Measurements from ENCODE around the gene LMX1B.
"Not testable (repeated sequence)": the region's sequence is repeated elsewhere in the genome, so short reads cannot be mapped to it uniquely, and the experiment has no call there.

Gene LMX1B

DNA sequence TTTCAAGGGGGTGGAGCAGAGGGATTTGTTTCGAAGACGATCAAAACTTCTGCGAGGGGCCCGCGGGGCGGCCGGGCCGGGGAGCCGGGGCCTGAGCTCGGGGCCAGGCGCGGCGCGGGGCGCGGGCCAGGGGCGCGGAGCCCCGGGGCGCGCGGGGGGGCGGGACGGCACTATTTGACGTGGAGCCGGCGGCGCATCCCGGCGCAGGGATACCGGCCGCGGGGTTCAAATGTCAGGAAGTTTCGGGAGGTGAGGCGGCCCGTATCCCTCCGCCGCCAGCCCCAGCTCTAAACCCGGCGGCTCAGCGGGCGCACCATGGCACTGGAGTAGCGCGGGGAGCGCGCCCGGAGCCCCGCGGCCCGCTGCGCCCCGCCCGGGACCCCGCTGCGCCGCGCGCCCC is at the start of gene LMX1B:
LMX1B (plus strand) TSS at position 278 of the 400 bp plus-strand sequence. CDS start 522 bp downstream, outside the sequence.
- DNase-seq, result peak in 1 of 51 donors; percentile 7

GRCh38 chr9:126564128-126564527 is 49.6 kb upstream of the LMX1B start:
- no peak for DNase-seq

- DNase-seq, result no peak
Observed at GRCh38 chr9:126564716-126565115, 49.0 kb upstream of the LMX1B start.

- no peak for DNase-seq
Observed at GRCh38 chr9:126565336-126566128, 48.2 kb upstream of the LMX1B start.

DNA sequence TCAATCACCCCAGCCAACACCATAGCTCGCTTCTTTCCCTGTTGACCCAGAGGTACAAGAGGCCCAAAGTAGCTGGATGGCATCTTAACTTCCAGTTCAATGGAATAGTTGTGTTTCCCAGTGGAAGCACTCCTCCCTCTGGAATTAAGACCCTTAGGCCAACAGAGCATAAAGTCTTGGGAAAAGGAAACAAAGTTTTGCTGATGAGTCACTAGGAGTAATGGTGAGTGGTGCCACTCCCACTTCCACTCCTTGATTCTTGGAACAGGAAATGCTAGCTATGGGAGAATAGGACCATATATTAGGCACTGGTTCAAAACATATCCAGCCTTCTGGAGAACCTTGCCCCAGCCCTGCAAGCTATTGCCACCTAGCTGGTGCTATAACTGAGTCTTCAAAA is 44.7 kb upstream of the LMX1B start:
- no peak for DNase-seq

GRCh38 chr9:126578029-126578428 is 35.7 kb upstream of the LMX1B start:
- DNase-seq, result no peak

DNA sequence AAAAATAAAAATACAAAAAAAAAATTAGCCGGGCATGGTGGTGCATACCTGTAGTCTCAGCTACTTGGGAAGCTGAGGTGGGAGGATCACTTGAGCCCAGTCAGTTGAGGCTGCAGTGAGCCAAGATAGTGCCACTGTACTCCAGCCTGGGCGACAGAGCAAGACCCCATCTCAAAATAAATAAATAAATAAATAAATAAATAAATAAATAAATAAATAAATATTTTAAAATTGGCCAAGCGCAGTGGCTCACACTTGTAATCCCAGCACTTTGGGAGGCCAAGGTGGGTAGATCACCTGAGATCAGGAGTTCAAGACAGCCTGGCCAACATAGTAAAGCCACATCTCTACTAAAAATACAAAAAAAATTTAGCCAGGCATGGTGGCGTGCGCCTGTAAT is 33.4 kb upstream of the LMX1B start:
- DNase-seq, result not testable (repeated sequence)

GRCh38 chr9:126581893-126582292 is 31.8 kb upstream of the LMX1B start:
- no peak for DNase-seq

DNA sequence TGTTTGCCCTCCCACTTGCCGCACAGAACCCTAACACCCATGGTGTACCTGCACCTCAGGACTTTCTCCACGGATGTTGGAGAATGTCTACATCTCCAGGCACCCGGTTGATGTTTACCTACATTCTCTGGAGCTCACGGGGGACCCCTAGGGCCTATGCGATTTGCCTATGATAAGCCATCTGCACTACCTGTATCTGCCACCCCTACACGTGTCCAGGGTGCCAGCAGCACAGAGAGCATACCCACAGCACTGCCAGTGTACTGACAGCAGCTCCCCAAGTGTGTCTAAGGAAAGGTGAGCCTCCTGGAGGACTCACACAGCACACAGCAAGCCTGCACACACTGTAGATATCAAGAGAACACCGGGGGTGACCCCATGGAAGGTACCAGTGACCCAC is 31.3 kb upstream of the LMX1B start:
- no peak for DNase-seq

DNA sequence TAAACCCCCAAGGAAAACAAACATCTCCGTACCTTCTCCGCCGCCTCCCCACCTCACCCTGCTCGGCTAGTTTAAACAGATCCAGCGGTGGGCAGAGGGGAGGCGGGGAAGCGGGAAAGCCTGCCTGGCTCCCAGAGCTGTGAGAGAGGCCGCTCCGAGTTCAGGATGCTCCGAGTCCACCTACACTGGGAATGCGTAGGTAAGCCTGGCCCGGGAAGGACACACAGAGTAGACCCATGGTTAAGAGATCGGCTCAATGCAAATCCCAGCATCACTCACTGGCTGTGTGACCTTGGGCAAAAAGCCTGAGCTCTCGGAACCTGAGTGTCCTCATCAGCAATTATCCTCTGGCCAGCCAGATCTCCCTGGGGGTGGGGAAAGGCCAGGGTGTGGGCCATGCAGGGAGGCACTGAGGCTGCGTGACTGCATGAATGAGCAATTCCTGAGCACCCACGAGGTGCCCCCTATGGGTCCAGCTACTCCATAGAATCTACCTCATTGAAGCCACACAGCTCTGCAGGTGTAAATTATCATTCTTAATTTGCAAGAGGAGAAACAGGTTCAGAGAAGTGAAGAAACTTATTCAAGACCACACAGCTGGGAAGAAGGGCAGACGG is 30.5 kb upstream of the LMX1B start:
- no peak for DNase-seq

- no peak for DNase-seq
Observed at GRCh38 chr9:126584611-126585010, 29.1 kb upstream of the LMX1B start.

DNA sequence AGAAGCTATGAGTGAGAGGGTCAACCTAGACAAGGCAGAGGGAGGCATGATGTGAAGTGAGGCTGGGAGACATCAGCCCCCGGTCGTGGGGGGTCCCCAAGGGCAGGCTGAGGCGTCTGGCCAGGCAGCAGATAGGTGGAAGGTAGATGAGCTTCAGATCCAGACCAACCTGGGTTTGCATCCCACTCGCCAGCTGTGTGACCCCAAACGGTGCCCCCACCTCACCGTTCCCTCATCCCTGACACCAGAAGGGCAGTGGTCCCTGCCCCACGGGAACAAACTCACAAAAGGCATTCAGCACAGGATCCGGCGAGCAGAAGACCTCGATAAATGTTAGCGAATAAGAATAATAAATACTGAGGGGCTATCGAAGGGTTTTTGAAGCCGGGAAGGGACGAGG is 27.5 kb upstream of the LMX1B start:
- no peak for DNase-seq

DNA sequence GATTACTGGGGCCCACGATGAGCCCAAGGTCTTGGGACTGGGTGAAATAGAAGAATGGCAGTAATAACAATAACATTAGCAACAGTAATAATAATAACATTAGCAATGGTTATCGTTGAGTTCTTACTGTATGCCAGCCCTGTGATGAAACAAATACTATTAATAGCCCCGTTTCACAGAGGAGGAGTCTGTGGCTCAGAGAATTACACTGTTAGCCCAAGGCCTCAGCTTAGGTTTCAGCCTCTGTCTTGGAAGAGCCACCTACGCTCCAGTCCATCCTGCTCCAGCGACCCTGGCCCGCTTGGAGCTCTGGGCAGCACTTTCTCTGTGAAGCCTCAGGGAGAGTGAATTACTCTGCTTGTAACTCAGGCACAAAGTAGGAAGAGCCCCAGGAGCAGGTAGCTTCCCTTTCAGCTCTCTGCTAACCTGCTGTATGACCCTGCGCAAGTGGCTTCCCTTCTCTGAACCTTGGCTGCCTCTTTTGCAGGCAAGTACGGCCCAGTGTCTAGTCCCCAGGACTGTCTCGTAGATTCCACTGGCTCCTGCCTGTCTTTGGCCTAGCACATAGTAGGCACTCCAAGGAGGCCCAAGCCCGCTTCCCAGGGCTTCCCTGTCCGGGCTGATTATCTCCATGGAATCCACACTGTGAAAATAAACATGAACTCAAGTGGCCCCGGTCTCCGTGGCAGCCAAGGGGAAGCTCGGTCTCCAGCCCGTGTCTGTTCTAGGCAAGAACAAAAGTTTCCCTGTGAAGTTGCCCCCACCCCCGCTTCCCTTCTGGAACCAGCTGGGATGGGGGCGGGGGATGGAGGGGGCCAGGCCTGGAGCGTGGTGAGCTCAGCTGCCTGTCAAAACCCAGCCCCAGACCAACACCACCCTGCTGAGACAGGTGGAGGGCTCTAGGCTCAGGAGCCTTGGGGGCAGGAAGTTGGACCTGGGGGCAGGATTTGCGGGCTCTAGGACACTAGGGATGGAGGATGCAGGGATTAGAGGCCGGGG is 26.2 kb upstream of the LMX1B start:
- DNase-seq, result peak in 46 of 51 donors; percentile 5 to 87 (median 62)

GRCh38 chr9:126588491-126589168 is 25.1 kb upstream of the LMX1B start:
- DNase-seq, result no peak

DNA sequence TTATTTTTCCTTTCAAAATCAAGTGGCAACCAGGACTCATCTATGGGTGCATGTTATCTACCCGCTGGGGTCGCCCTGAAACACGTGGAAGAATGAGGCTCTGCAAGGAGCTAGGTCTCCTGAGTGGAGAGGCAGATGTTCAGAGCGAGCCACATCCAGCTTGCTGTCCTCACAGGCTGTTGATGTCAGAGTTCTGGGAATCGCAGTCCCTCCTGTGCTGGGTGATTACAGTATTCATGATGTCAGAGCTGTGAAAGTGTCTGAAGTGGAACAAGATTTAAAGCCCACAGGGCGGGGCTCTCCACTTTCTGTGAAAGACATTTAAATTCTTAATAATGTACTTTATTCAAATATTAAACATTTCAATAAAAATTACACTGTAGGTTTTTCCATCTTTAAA is 24.4 kb upstream of the LMX1B start:
- DNase-seq, result no peak

- no peak for DNase-seq
Observed at GRCh38 chr9:126591083-126591482, 22.6 kb upstream of the LMX1B start.

DNA sequence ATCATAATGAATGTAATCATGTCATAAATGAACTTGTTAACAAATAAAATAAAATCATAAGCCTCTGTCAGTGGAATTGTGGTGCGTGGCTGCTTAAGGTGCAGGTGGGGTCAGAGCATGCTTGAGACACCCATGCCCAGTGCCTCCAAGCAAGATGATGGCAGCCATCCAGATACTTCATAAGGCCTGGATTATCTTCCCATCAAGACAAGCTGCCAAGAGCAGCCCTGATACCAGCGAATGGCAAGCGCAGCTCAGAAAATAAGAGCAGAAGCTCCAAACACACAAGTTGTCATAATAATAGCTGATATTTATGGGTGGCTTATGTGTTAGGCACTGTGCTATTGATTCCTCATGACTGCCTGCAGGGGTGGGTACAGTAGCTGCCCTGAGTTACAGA is 21.8 kb upstream of the LMX1B start:
- no peak for DNase-seq

- no peak for DNase-seq
Observed at GRCh38 chr9:126592461-126592860, 21.3 kb upstream of the LMX1B start.

DNA sequence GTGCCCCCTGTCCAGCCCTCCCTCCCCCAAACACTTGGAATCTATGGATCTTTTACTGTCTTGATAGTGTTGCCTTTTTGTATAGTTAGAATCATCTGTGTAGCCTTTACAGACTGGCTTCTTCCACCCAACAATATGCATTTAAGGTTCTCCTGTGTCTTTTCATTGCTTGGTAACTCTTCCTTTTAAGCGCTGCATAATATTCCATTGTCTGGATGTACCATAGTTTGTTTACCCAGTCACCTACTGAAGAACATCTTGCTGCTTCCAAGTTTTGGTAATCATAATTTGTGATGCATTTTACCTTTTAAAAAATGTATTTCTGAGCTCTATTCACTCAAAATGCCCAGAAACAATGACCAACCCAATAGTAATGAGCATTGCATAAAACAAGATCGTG is 17.7 kb upstream of the LMX1B start:
- DNase-seq, result no peak

GRCh38 chr9:126599047-126599650 is 14.6 kb upstream of the LMX1B start:
- DNase-seq, result no peak
